ENCODE results near the gene CHPF. TPM values are rescaled to one million over a fixed set of nuclear protein-coding genes. Genes with fewer than 3 reads are reported as not detected.

Gene CHPF
- total RNA-seq, 1 experiment from 2014 or later = 139 TPM

GRCh38 chr2:219525533-219526232 lies 17.9 kb downstream of the CHPF start:
- H3F3A ChIP-seq (ENCODE audit: low read length, unreplicated experiment) = no peaks in the 10 kb centered on the region
- ATAC-seq (no peak), DNase-seq (no peak)
- TF ChIP-seq EZH2 (IDR thresholded peaks at IDR 0.05; ENCODE audit: low read length, unreplicated experiment) (no peak), EZH2phosphoT487 (IDR thresholded peaks at IDR 0.05; ENCODE audit: borderline replicate concordance, low read length) (no peak)
- TF ChIP-seq, protein P1, sequence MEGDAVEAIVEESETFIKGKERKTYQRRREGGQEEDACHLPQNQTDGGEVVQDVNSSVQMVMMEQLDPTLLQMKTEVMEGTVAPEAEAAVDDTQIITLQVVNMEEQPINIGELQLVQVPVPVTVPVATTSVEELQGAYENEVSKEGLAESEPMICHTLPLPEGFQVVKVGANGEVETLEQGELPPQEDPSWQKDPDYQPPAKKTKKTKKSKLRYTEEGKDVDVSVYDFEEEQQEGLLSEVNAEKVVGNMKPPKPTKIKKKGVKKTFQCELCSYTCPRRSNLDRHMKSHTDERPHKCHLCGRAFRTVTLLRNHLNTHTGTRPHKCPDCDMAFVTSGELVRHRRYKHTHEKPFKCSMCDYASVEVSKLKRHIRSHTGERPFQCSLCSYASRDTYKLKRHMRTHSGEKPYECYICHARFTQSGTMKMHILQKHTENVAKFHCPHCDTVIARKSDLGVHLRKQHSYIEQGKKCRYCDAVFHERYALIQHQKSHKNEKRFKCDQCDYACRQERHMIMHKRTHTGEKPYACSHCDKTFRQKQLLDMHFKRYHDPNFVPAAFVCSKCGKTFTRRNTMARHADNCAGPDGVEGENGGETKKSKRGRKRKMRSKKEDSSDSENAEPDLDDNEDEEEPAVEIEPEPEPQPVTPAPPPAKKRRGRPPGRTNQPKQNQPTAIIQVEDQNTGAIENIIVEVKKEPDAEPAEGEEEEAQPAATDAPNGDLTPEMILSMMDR (conservative IDR thresholded peaks at IDR 0.05; ENCODE audit: low read depth, low read length) = no peak
- no peak overlapping the region for H3K9ac ChIP-seq (ENCODE audit: low read length)
- peaks cover 14% of the 10 kb centered on the region for H3K4me1 ChIP-seq (ENCODE audit: insufficient read depth, low read length)
- no TSS peak for BruUV-seq (replicated peaks)
- no peak overlapping the region for H3K27ac ChIP-seq (ENCODE audit: low read length)
- no peak overlapping the region for H3K4me3 ChIP-seq (ENCODE audit: low read length)
- intact Hi-C loops (cut with micrococcal nuclease) = no loop called here
- CTCF ChIA-PET = no interaction called here
- no peak overlapping the region for H3K4me2 ChIP-seq (ENCODE audit: low read length)
- POLR2A ChIA-PET (ENCODE audit: unreplicated experiment) = no interaction called here
- no peaks in the 10 kb centered on the region for H4K20me1 ChIP-seq (ENCODE audit: low read length)
- no peaks in the 10 kb centered on the region for H3K36me3 ChIP-seq (ENCODE audit: low read depth, low read length)
- H3K9me2 ChIP-seq (replicated peaks; ENCODE audit: low read length) = no peaks in the 10 kb centered on the region
- no peaks in the 10 kb centered on the region for H3K79me2 ChIP-seq (ENCODE audit: low read length)
- no peaks in the 10 kb centered on the region for H3K9me3 ChIP-seq (ENCODE audit: low read length)
- H3K27me3 ChIP-seq (ENCODE audit: low read length) = peaks cover 10% of the 10 kb centered on the region
- H2AFZ ChIP-seq (ENCODE audit: low read length) = no peak overlapping the region

GRCh38 chr2:219524817-219525216 lies 18.8 kb downstream of the CHPF start:
- Histone ChIP-seq H3K9me3 (ENCODE audit: low read length) (no peaks in the 10 kb centered on the region), H4K20me1 (ENCODE audit: low read length) (no peaks in the 10 kb centered on the region), H3K79me2 (ENCODE audit: low read length) (no peaks in the 10 kb centered on the region), H2AFZ (ENCODE audit: low read length) (no peak overlapping the region), H3F3A (ENCODE audit: low read length, unreplicated experiment) (no peaks in the 10 kb centered on the region), H3K36me3 (ENCODE audit: low read depth, low read length) (no peaks in the 10 kb centered on the region), H3K27ac (ENCODE audit: low read length) (no peak overlapping the region), H3K9ac (ENCODE audit: low read length) (no peak overlapping the region), H3K4me3 (ENCODE audit: low read length) (no peak overlapping the region), H3K4me1 (ENCODE audit: insufficient read depth, low read length) (peaks cover 14% of the 10 kb centered on the region), H3K9me2 (replicated peaks; ENCODE audit: low read length) (no peaks in the 10 kb centered on the region), H3K27me3 (ENCODE audit: low read length) (peaks cover 10% of the 10 kb centered on the region), H3K4me2 (ENCODE audit: low read length) (no peak overlapping the region)
- no peak for TF ChIP-seq EZH2phosphoT487 (IDR thresholded peaks at IDR 0.05; ENCODE audit: borderline replicate concordance, low read length)
- no peak for TF ChIP-seq EZH2 (IDR thresholded peaks at IDR 0.05; ENCODE audit: low read length, unreplicated experiment)
- TF ChIP-seq, protein P1 (conservative IDR thresholded peaks at IDR 0.05; ENCODE audit: low read depth, low read length) = no peak
- intact Hi-C loops (cut with micrococcal nuclease) = no loop called here
- no TSS peak for BruUV-seq (replicated peaks)
- DNase-seq (no peak), ATAC-seq (no peak)
- ChIA-PET CTCF (no interaction called here), POLR2A (ENCODE audit: unreplicated experiment) (no interaction called here)

DNA sequence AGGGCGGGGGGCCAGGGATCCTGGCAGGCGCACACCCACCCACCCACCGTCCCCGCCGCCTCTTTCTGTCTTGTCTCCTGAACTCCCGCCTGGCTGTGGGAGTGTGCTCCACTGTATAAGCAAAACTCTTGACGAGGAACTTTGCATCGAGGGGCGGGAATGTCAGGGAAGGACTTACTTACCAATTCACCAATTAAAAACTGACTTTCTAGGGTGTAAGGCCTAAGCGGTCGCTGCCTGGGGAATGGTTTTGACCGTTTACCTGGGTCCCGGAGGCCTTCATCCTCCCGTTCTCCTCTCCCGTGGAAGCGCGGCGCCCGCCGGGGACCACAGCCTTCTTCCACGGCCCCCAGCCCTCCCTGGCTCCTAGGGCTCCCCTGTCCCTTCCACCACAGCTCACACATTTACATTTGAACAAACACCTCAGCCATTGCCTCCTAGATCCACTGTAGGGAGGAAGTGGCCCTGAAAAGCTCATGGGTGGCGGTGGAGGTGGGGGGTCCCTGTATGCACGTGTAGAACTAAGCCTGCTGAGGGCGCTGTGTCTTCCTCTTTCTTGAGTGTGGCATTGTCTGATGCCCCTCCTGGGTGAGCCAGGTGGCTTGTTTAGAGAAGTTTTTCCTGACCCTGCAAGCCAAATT lies 20.5 kb downstream of the CHPF start:
- Histone ChIP-seq H3K79me2 (ENCODE audit: low read length) (no peaks in the 10 kb centered on the region), H3K9me2 (replicated peaks; ENCODE audit: low read length) (no peaks in the 10 kb centered on the region), H3K4me2 (ENCODE audit: low read length) (peak overlapping the region; percentile 44; the same call in 1 of the 2 replicates), H3K27me3 (ENCODE audit: low read length) (0 out of 2 replicates have a peak, but pooled peaks cover 4% of the 10 kb centered on the region), H3K9ac (ENCODE audit: low read length) (no peak overlapping the region), H2AFZ (ENCODE audit: low read length) (0 out of 2 replicates have a peak overlapping the region, but pooled peaks have one; percentile 36), H3K36me3 (ENCODE audit: low read depth, low read length) (no peaks in the 10 kb centered on the region), H4K20me1 (ENCODE audit: low read length) (no peaks in the 10 kb centered on the region), H3K27ac (ENCODE audit: low read length) (no peak overlapping the region), H3K4me1 (ENCODE audit: insufficient read depth, low read length) (peaks cover 14% of the 10 kb centered on the region), H3K9me3 (ENCODE audit: low read length) (no peaks in the 10 kb centered on the region), H3F3A (ENCODE audit: low read length, unreplicated experiment) (no peaks in the 10 kb centered on the region), H3K4me3 (ENCODE audit: low read length) (no peak overlapping the region)
- ATAC-seq (no peak), DNase-seq (no peak)
- no TSS peak for BruUV-seq (replicated peaks)
- POLR2A ChIA-PET (ENCODE audit: unreplicated experiment) = no interaction called here
- CTCF ChIA-PET = no interaction called here
- intact Hi-C loops (cut with micrococcal nuclease) = no loop called here
- TF ChIP-seq, protein P1 (conservative IDR thresholded peaks at IDR 0.05; ENCODE audit: low read depth, low read length) = no peak
- TF ChIP-seq EZH2 (IDR thresholded peaks at IDR 0.05; ENCODE audit: low read length, unreplicated experiment) (no peak), EZH2phosphoT487 (IDR thresholded peaks at IDR 0.05; ENCODE audit: borderline replicate concordance, low read length) (no peak)

All from PC-3 (cell line).